ENCODE results near the gene PRELID2.

PRELID2 gene

GRCh38 chr5:145715412-145715811, 119.7 kb downstream of the PRELID2 start:
- H3K4me1 ChIP-seq (ENCODE audit: control insufficient read depth in 2 of 2, insufficient read depth in 1 of 2, low read depth in 1 of 2, low read length in 2 of 2) = no peaks in the 10 kb centered on the region
- DNase-seq (ENCODE audit: low spot score) = no peak

GRCh38 chr5:145712245-145712644, 122.9 kb downstream of the PRELID2 start:
- peaks cover 0 to 3% of the 10 kb centered on the region in 2 donors for H3K4me1 ChIP-seq (ENCODE audit: control insufficient read depth in 2 of 2, insufficient read depth in 1 of 2, low read depth in 1 of 2, low read length in 2 of 2)
- no peak overlapping the region for H3K4me2 ChIP-seq (ENCODE audit: insufficient read depth, low read length, poor library complexity, severe bottlenecking)
- H3K23ac ChIP-seq (ENCODE audit: low read depth, low read length, poor library complexity) = no peak overlapping the region
- no peak overlapping the region for H4K91ac ChIP-seq (ENCODE audit: low read depth, low read length, poor library complexity)
- no peak overlapping the region for H2AK5ac ChIP-seq (ENCODE audit: low read depth, low read length)
- no peak overlapping the region for H2BK12ac ChIP-seq (ENCODE audit: low read length)
- WGBS, 2 donors (ENCODE audit: extremely low coverage in 2 of 2, insufficient read length in 2 of 2, insufficient replicate concordance in 1 of 2) = no CpG with 5 or more reads among the region's 2 CpGs
- H3K4me3 ChIP-seq (ENCODE audit: low read length in 2 of 2) = no peak overlapping the region
- H3K27me3 ChIP-seq (ENCODE audit: control insufficient read depth in 3 of 3, insufficient read depth in 3 of 3, low read depth in 1 of 3, low read length in 3 of 3) = no peaks in the 10 kb centered on the region
- no peak overlapping the region for H2BK5ac ChIP-seq (ENCODE audit: low read length)
- no peak overlapping the region for H3K27ac ChIP-seq (replicated peaks; ENCODE audit: low read length)
- no peak overlapping the region for H2BK120ac ChIP-seq (ENCODE audit: low read depth, low read length)
- no peak overlapping the region for H3K14ac ChIP-seq (ENCODE audit: low read length)
- no peak for DNase-seq (ENCODE audit: low spot score)
- H4K8ac ChIP-seq (ENCODE audit: low read depth, low read length) = no peak overlapping the region
- no peak overlapping the region for H2AFZ ChIP-seq (ENCODE audit: low read length)
- no peak overlapping the region for H3K9ac ChIP-seq (ENCODE audit: low read depth, low read length, poor library complexity)
- H3K18ac ChIP-seq (ENCODE audit: low read length) = no peak overlapping the region
- no peaks in the 10 kb centered on the region for H3K36me3 ChIP-seq (replicated peaks in 1 of 2; ENCODE audit: control insufficient read depth in 2 of 2, insufficient read depth in 2 of 2, low read length in 2 of 2)
- no peak overlapping the region for H3K4ac ChIP-seq (ENCODE audit: low read length)
- no peaks in the 10 kb centered on the region for H3K9me3 ChIP-seq (replicated peaks in 1 of 2; ENCODE audit: control insufficient read depth in 2 of 2, insufficient read depth in 1 of 2, low read depth in 1 of 2, low read length in 2 of 2)
- H2BK15ac ChIP-seq (ENCODE audit: low read length) = no peak overlapping the region
- no peaks in the 10 kb centered on the region for H3K79me1 ChIP-seq (ENCODE audit: low read depth, low read length)

More at GRCh38 chr5:145715412-145715811, 119.7 kb downstream of the PRELID2 start:
- no peaks in the 10 kb centered on the region for H3K36me3 ChIP-seq (replicated peaks in 1 of 2; ENCODE audit: control insufficient read depth in 2 of 2, insufficient read depth in 2 of 2, low read length in 2 of 2)
- no peak overlapping the region for H3K4ac ChIP-seq (ENCODE audit: low read length)
- H3K27me3 ChIP-seq (ENCODE audit: control insufficient read depth in 3 of 3, insufficient read depth in 3 of 3, low read depth in 1 of 3, low read length in 3 of 3) = no peaks in the 10 kb centered on the region
- no peak overlapping the region for H2BK12ac ChIP-seq (ENCODE audit: low read length)
- H3K18ac ChIP-seq (ENCODE audit: low read length) = no peak overlapping the region
- H3K14ac ChIP-seq (ENCODE audit: low read length) = no peak overlapping the region
- no peak overlapping the region for H3K4me3 ChIP-seq (ENCODE audit: low read length in 2 of 2)
- WGBS, 2 donors (ENCODE audit: extremely low coverage in 2 of 2, insufficient read length in 2 of 2, insufficient replicate concordance in 1 of 2) = no CpG with 5 or more reads among the region's 1 CpG
- no peak overlapping the region for H3K27ac ChIP-seq (replicated peaks; ENCODE audit: low read length)
- H3K23ac ChIP-seq (ENCODE audit: low read depth, low read length, poor library complexity) = no peak overlapping the region
- no peak overlapping the region for H2BK120ac ChIP-seq (ENCODE audit: low read depth, low read length)
- H3K79me1 ChIP-seq (ENCODE audit: low read depth, low read length) = no peaks in the 10 kb centered on the region
- no peak overlapping the region for H3K4me2 ChIP-seq (ENCODE audit: insufficient read depth, low read length, poor library complexity, severe bottlenecking)
- H2BK5ac ChIP-seq (ENCODE audit: low read length) = no peak overlapping the region
- H4K91ac ChIP-seq (ENCODE audit: low read depth, low read length, poor library complexity) = no peak overlapping the region
- H2AK5ac ChIP-seq (ENCODE audit: low read depth, low read length) = no peak overlapping the region
- H2BK15ac ChIP-seq (ENCODE audit: low read length) = no peak overlapping the region
- H3K9me3 ChIP-seq (replicated peaks in 1 of 2; ENCODE audit: control insufficient read depth in 2 of 2, insufficient read depth in 1 of 2, low read depth in 1 of 2, low read length in 2 of 2) = no peaks in the 10 kb centered on the region
- H3K9ac ChIP-seq (ENCODE audit: low read depth, low read length, poor library complexity) = no peak overlapping the region
- H2AFZ ChIP-seq (ENCODE audit: low read length) = no peak overlapping the region
- no peak overlapping the region for H4K8ac ChIP-seq (ENCODE audit: low read depth, low read length)

- no peaks in the 10 kb centered on the region for H3K27me3 ChIP-seq (ENCODE audit: control insufficient read depth in 3 of 3, insufficient read depth in 3 of 3, low read depth in 1 of 3, low read length in 3 of 3)
- WGBS, 2 donors (ENCODE audit: extremely low coverage in 2 of 2, insufficient read length in 2 of 2, insufficient replicate concordance in 1 of 2) = no CpG with 5 or more reads among the region's 3 CpGs
- H3K23ac ChIP-seq (ENCODE audit: low read depth, low read length, poor library complexity) = no peak overlapping the region
- H3K18ac ChIP-seq (ENCODE audit: low read length) = no peak overlapping the region
- H3K4me2 ChIP-seq (ENCODE audit: insufficient read depth, low read length, poor library complexity, severe bottlenecking) = no peak overlapping the region
- H2BK12ac ChIP-seq (ENCODE audit: low read length) = no peak overlapping the region
- H2BK15ac ChIP-seq (ENCODE audit: low read length) = peak overlapping the region; percentile 27
- no peak overlapping the region for H2AFZ ChIP-seq (ENCODE audit: low read length)
- H3K9ac ChIP-seq (ENCODE audit: low read depth, low read length, poor library complexity) = no peak overlapping the region
- H3K9me3 ChIP-seq (replicated peaks in 1 of 2; ENCODE audit: control insufficient read depth in 2 of 2, insufficient read depth in 1 of 2, low read depth in 1 of 2, low read length in 2 of 2) = no peaks in the 10 kb centered on the region
- no peak overlapping the region for H3K4me3 ChIP-seq (ENCODE audit: low read length in 2 of 2)
- no peak for DNase-seq (ENCODE audit: low spot score)
- H3K4ac ChIP-seq (ENCODE audit: low read length) = no peak overlapping the region
- peaks cover 0 to 3% of the 10 kb centered on the region in 2 donors for H3K4me1 ChIP-seq (ENCODE audit: control insufficient read depth in 2 of 2, insufficient read depth in 1 of 2, low read depth in 1 of 2, low read length in 2 of 2)
- no peak overlapping the region for H2BK5ac ChIP-seq (ENCODE audit: low read length)
- H2AK5ac ChIP-seq (ENCODE audit: low read depth, low read length) = no peak overlapping the region
- H3K27ac ChIP-seq (replicated peaks; ENCODE audit: low read length) = no peak overlapping the region
- no peak overlapping the region for H3K14ac ChIP-seq (ENCODE audit: low read length)
- no peaks in the 10 kb centered on the region for H3K79me1 ChIP-seq (ENCODE audit: low read depth, low read length)
- no peaks in the 10 kb centered on the region for H3K36me3 ChIP-seq (replicated peaks in 1 of 2; ENCODE audit: control insufficient read depth in 2 of 2, insufficient read depth in 2 of 2, low read length in 2 of 2)
- no peak overlapping the region for H2BK120ac ChIP-seq (ENCODE audit: low read depth, low read length)
- H4K8ac ChIP-seq (ENCODE audit: low read depth, low read length) = no peak overlapping the region
- no peak overlapping the region for H4K91ac ChIP-seq (ENCODE audit: low read depth, low read length, poor library complexity)
Observed at GRCh38 chr5:145711417-145711816, 123.7 kb downstream of the PRELID2 start.
